Measurements from ENCODE around the gene METRN.

GRCh38 chr16:729768-730665 is 15.1 kb downstream of the METRN start:
- TF ChIP-seq CTCF (IDR thresholded peaks at IDR 0.05; ENCODE audit: low read length) (no peak), EZH2 (optimal IDR thresholded peaks at IDR 0.05; ENCODE audit: low read depth, low read length) (no peak)

Measured in MM.1S (cell line).